Adrenal gland (tissue), 12 donors: ENCODE measurements around the gene LRRC19. TPM values are rescaled to one million over a fixed set of nuclear protein-coding genes. Genes with fewer than 3 reads are reported as not detected.

Experiments used
- DNase-seq, 7 donors: peaks; one replicate each; pipeline ENCODE4 v3.0.0-alpha.2; 2019 to 2020
- H3K27ac ChIP-seq, 5 donors: fragments of 200-600 bp; sonication (generic) in 4 of 5; 1 replicate in 3 of 5; 2 replicates in 2 of 5; pipeline versions ENCODE4 v1.5.1 to v1.8.0; 2016 to 2020; ENCODE audit warnings: mild to moderate bottlenecking in 1 of 5
- H3K27me3 ChIP-seq: fragments of 200-600 bp; 2 replicates; pipeline ENCODE4 v1.8.0; 2021
- H3K36me3 ChIP-seq, 2 donors: fragments of 200-600 bp; replicated peaks in 1 of 2; 1 replicate in 1 of 2; 2 replicates in 1 of 2; pipeline versions ENCODE4 v1.5.1 to v1.8.0; 2018 to 2022
- H3K4me1 ChIP-seq, 2 donors: fragments of 200-600 bp; replicated peaks in 1 of 2; 1 replicate in 1 of 2; 2 replicates in 1 of 2; pipeline versions ENCODE4 v1.5.1 to v1.8.0; 2018 to 2021
- H3K4me3 ChIP-seq, 4 donors: fragments of 200-600 bp; sonication (generic) in 3 of 4; one replicate each; pipeline ENCODE4 v1.5.1; 2016 to 2018
- H3K9me3 ChIP-seq, 3 donors: fragments of 200-600 bp; sonication (generic) in 1 of 3; replicated peaks in 1 of 3; 1 replicate in 2 of 3; 2 replicates in 1 of 3; pipeline versions ENCODE4 v1.5.1 to v1.8.0; 2016 to 2021
- POLR2A ChIP-seq, 2 donors: fragments of 450-650 bp; IDR thresholded peaks; one replicate each; pipeline ENCODE4 v1.6.1; 2017; ENCODE audit warnings: antibody characterized with exemption in 2 of 2, mild to moderate bottlenecking in 2 of 2, moderate library complexity in 1 of 2
- WGBS, 4 donors: extraction: QIAGEN DNeasy Blood & Tissue Kit in 2 of 4; methylation state at CpG; one replicate each; pipeline versions ENCODE4 v1.1.5 to v1.1.7; 2013 to 2017; 5-methylcytosine and 5-hydroxymethylcytosine counted together
- intact Hi-C, 2 donors: fragments of 100-400 bp; cut with DNase I; formaldehyde crosslinking; loops; one replicate each; pipeline versions ENCODE4 v1.14.1 to v1.15.0; 2022 to 2023
- polyA plus RNA-seq, 3 donors: library from polyadenylated mRNA; stranded (reverse); fragments of 200-250 nt in 2 of 3; fragments of 350-450 nt in 1 of 3; fragmentation: Illumina TruSeq in 1 of 3; extraction: RNeasy Lipid Tissue Mini Kit (QIAGEN cat#74804) in 1 of 3; gene quantifications; one replicate each; pipeline ENCODE4 v1.2.3, GENCODE V29; 2013 to 2014
- total RNA-seq, 9 donors: library from RNA; depleted of rRNA in 4 of 9; stranded (reverse); fragments of >200 nt in 4 of 9; fragments of 120-200 nt in 1 of 9; fragmentation: NEBNext Ultra II Directional in 1 of 9; extraction: Animal tissue kit (Norgen Biotek cat#: 25700) in 1 of 9; gene quantifications; one replicate each; pipeline versions ENCODE4 v1.1.0 to v1.2.4, GENCODE V29; 2013 to 2023
- TF ChIP-seq, protein P1 (sequence below), 6 experiments: fragments of 450-650 bp in 4 of 6; fragments of 200-600 bp in 2 of 6; sonication (generic) in 1 of 6; IDR thresholded peaks; 1 replicate in 5 of 6; 2 replicates in 1 of 6; pipeline versions ENCODE4 v1.5.1 to v1.8.0; 2016 to 2021; ENCODE audit warnings: antibody characterized with exemption in 6 of 6, mild to moderate bottlenecking in 2 of 6, moderate library complexity in 1 of 6
- donor health status: healthy with polysubstance abuse.
- donor health status: Bipolar disorder and iron deficiency.
- donor health status: DM: yes; HTN: yes; CAD: no.
- donor health status: DM: no; HTN: no; CAD: no.
- donor health status: DM: no; HTN: no; CAD: no.
- donor health status: DM: yes; HTN: yes; CAD: no.

Gene LRRC19
- total and polyA plus RNA-seq, 12 donors: not detected

GRCh38 chr9:27037499-27037898 lies 32.0 kb upstream of the LRRC19 start:
- Histone ChIP-seq H3K9me3 (no peaks in the 10 kb centered on the region), H3K36me3 (no peaks in the 10 kb centered on the region), H3K4me1 (no peaks in the 10 kb centered on the region), H3K27me3 (no peaks in the 10 kb centered on the region), H3K4me3 (no peak overlapping the region), H3K27ac (no peak overlapping the region)
- no peak for DNase-seq
- 92 to 100% (median 98%) methylated on average over 2 of the region's 2 CpGs for WGBS, 4 donors
- no peak for TF ChIP-seq POLR2A (IDR thresholded peaks at IDR 0.05)
- TF ChIP-seq, protein P1, sequence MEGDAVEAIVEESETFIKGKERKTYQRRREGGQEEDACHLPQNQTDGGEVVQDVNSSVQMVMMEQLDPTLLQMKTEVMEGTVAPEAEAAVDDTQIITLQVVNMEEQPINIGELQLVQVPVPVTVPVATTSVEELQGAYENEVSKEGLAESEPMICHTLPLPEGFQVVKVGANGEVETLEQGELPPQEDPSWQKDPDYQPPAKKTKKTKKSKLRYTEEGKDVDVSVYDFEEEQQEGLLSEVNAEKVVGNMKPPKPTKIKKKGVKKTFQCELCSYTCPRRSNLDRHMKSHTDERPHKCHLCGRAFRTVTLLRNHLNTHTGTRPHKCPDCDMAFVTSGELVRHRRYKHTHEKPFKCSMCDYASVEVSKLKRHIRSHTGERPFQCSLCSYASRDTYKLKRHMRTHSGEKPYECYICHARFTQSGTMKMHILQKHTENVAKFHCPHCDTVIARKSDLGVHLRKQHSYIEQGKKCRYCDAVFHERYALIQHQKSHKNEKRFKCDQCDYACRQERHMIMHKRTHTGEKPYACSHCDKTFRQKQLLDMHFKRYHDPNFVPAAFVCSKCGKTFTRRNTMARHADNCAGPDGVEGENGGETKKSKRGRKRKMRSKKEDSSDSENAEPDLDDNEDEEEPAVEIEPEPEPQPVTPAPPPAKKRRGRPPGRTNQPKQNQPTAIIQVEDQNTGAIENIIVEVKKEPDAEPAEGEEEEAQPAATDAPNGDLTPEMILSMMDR (IDR thresholded peaks at IDR 0.05): no peak
- intact Hi-C loops: no loop called here

DNA sequence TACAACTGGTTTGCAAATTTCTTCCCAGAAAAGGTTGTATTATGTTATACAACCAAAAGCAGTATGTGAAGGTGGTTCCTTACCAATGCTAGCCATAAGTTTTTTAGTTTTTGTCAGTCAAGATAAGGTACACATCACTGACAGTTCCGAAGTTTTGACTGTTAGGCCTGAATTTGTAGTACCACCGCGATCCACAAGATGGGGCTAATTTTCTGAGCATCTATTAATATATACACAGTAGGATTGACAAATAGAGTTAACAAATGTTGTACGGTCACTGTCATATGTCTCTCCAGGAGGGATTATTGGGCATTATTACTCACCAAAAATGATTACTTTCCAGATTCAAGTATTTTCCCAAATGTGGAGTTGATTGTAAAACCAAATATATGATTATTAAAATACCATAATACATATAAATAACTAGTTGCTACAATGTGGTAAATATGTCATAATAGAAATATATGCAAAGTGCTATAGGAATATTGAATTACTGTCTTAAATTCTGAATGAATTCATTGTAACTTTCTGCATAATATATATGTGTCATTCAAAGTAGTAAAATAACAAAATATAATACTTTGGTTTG lies 28.4 kb upstream of the LRRC19 start:
- Histone ChIP-seq H3K4me3 (no peak overlapping the region), H3K4me1 (no peaks in the 10 kb centered on the region), H3K9me3 (no peaks in the 10 kb centered on the region), H3K27me3 (no peaks in the 10 kb centered on the region), H3K27ac (no peak overlapping the region), H3K36me3 (no peaks in the 10 kb centered on the region)
- TF ChIP-seq, protein P1 (IDR thresholded peaks at IDR 0.05): peak; percentile 61 to 80 (median 70)
- TF ChIP-seq POLR2A (IDR thresholded peaks at IDR 0.05): no peak
- peak; percentile 20 to 86 (median 54) for DNase-seq
- intact Hi-C loops: loop anchor here in 1 of 2 donors (5.0 kb wide), 1 partner anchor 243 kb away; no protein-coding TSS in a partner anchor
- 3 to 7% (median 4%) methylated on average over 4 of the region's 4 CpGs for WGBS, 4 donors

DNA sequence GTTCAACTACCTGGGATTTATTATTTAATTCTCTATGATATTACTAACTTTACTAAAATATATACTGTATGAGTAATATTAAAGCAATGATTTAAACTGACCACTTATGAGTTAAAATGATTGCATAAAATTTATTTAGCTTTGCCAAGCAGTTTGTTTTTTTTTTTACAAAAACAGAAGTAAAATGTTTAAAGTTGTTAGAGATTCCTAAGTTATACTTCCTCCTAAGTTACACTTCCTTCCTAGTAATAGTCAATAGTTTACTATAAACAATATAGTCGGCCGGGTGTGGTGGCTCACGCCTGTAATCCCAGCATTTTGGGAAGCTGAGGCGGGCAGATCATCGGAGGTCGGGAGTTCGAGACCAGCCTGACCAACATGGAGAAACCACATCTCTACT lies 23.7 kb upstream of the LRRC19 start:
- DNase-seq: no peak
- peaks cover 0 to 8% of the 10 kb centered on the region in 2 donors for H3K36me3 ChIP-seq
- no peak for TF ChIP-seq POLR2A (IDR thresholded peaks at IDR 0.05)
- TF ChIP-seq, protein P1 (IDR thresholded peaks at IDR 0.05): no peak
- intact Hi-C loops: no loop called here
- no peaks in the 10 kb centered on the region for H3K9me3 ChIP-seq
- WGBS, 4 donors: 80 to 90% (median 88%) methylated on average over 7 of the region's 7 CpGs
- no peaks in the 10 kb centered on the region for H3K4me1 ChIP-seq
- no peaks in the 10 kb centered on the region for H3K27me3 ChIP-seq
- H3K4me3 ChIP-seq: no peak overlapping the region
- no peak overlapping the region for H3K27ac ChIP-seq

- no peaks in the 10 kb centered on the region for H3K9me3 ChIP-seq
- peaks cover 0 to 32% of the 10 kb centered on the region in 2 donors for H3K36me3 ChIP-seq
- H3K4me1 ChIP-seq: no peaks in the 10 kb centered on the region
- 90 to 99% (median 98%) methylated on average over 5 of the region's 5 CpGs for WGBS, 4 donors
- H3K27me3 ChIP-seq: no peaks in the 10 kb centered on the region
- no peak for TF ChIP-seq POLR2A (IDR thresholded peaks at IDR 0.05)
- TF ChIP-seq, protein P1 (IDR thresholded peaks at IDR 0.05): no peak
- DNase-seq: no peak
- H3K4me3 ChIP-seq: no peak overlapping the region
- H3K27ac ChIP-seq: no peak overlapping the region
- intact Hi-C loops: no loop called here
Observed at GRCh38 chr9:27022920-27023319, 17.4 kb upstream of the LRRC19 start.
